HepG2 (cell line): ENCODE data around the gene POPDC2.

Source experiments
- HOMEZ ChIP-seq: IDR thresholded peaks from 2 replicates; pipeline ENCODE4 v1.6.1; 2016; ENCODE audit warnings: low read depth
- SIN3A ChIP-seq: IDR thresholded peaks from 2 replicates; pipeline ENCODE4 v1.6.1; 2011; ENCODE audit warnings: low read depth, mild to moderate bottlenecking, control low read depth, low read length, borderline replicate concordance
- ZNF274 ChIP-seq: sonication (generic); formaldehyde crosslinking; IDR thresholded peaks from 2 replicates; pipeline ENCODE4 v1.5.1; 2020; ENCODE audit warnings: mild to moderate bottlenecking, missing genetic modification reagents

- TF ChIP-seq ZNF274 (CRISPR knock-in tag) (no peak), HOMEZ (CRISPR knock-in tag) (no peak), SIN3A (no peak)
Measured at GRCh38 chr3:119632216-119632615, 28.2 kb downstream of the POPDC2 start.
